Measurements from ENCODE around the gene CORO1C. TPM values are rescaled to one million over a fixed set of nuclear protein-coding genes. Genes with fewer than 3 reads are reported as not detected.

CORO1C gene
- total RNA-seq, 2 donors from 2014 or later, result 361 to 548 TPM

- no peak for DNase-seq (ENCODE audit: low spot score)
- intact Hi-C loops (cut with DNase I), result no loop called here
These were observed 85.4 kb downstream of the CORO1C start for GRCh38 chr12:108645686-108646599.

GRCh38 chr12:108644811-108645120 is 86.6 kb downstream of the CORO1C start:
- intact Hi-C loops (cut with DNase I), result no loop called here

DNA sequence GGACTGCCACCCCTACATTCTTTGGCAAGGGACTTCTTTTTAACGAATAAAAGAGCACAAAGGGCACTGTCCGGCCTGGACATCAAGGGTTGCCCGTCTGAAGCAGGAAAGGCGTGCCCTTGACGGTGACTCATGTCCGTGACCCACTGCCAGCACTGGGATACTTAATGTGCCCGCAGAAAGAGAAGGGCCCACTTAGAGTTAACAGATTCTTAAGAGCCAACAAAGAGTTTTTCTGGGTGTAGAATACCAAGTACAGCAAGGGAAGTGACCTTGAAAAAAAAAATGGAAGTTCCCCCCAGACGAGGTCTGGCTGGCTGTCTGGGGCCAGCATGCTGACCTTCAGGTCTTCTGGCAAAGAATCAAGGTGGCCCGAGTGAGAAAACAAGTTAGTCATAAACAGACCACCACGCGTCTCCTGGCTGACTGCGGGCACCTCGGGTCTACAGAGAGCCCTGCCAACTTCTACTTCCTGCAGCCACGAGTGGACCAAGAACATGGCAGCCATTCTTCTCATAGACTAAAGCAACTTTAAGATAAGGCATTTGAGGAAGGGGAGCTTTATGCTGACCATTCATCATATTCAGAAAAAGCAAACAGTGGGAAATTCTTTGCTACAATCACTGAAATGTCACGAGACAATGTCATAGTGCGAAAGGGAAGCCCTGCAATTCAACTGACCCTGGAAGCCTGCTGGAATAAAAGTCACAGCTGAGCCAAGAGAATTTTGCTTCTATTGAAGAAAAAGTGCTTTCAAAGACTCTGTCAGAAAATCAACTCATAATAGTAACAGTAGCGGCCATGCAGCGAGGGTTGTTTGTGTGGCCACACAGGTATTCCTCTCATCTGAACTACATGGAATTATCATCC is 87.1 kb downstream of the CORO1C start:
- DNase-seq (ENCODE audit: low spot score), result no peak
- intact Hi-C loops (cut with DNase I), result no loop called here

More at GRCh38 chr12:108644811-108645120, 86.6 kb downstream of the CORO1C start:
- no peak for DNase-seq (ENCODE audit: low spot score)

DNA sequence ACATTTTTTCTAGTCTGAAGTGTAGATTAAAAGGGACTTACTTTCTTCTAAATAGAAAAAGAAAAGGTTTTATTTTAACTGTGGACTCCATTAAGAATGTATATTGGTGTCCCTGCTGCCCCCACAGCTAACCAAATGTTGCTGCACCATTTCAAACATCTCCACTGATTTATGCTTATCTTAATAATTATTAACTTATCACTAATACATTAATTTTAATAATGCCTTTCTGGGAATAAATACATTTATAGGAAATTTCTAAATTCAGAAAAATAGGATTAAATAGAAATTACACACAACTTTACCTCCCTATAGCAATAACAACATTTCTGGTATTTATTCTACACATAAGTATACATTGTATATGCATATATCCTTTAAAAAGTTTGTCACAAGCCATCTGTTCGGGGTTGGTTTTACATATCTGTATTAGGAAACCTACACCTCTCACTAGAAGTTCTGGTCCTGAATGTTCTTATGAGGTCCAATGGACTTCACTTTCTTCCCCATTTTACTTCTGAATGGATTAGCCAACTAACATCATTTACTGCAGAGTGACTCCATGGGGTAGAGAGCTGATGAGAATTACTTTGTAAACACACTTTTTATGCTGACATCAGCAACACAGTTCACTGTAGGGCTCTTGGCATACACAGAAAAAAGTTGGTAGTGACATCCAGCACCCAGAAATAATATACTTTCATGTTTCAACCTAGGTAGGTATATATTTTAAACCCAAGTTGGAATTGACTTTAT is 88.2 kb downstream of the CORO1C start:
- intact Hi-C loops (cut with DNase I), result no loop called here
- DNase-seq (ENCODE audit: low spot score), result no peak

- no peak for DNase-seq (ENCODE audit: low spot score)
- intact Hi-C loops (cut with DNase I), result no loop called here
These were observed 88.9 kb downstream of the CORO1C start for GRCh38 chr12:108642269-108642870.

DNA sequence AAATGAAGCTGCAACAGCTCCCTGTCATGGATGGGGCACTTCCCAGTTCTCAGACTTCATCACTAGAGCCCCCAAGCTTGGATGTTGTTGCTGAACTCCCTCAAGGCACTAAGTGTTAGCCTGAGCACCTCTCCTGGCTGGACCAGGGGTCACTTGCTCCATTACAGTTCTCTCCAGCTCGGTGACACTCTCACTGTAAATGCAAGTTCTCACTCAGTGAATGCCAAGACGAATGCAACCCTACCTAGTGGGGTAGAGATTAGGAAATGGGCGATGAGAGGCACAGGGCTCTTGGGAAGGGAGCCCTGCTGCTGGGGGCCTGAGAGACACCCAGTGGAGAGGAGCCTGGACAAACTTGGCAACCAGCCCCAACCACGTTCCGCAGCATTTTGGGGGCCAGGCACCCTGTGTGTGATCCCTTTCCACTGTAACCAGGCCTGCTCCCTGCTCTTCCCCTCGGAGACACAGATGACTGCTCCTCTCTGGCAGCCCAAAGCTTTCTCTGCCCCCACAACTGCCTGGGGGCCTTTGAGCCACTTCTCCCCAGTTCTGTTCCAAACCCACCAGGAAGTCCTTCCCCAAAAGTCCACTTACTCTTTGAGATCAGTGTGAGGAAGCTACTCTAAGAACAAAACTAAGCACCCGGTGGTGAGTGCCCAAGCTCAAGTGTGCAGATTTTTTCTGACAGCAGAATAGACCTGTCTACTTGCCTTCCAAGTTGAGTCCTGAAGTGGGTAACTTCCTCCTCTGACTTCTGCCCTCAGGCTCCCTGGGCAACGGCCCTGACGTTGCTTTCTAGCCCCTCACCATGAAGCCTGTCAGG is 89.7 kb downstream of the CORO1C start:
- no peak for DNase-seq (ENCODE audit: low spot score)
- intact Hi-C loops (cut with DNase I), result no loop called here

- intact Hi-C loops (cut with DNase I), result no loop called here
- no peak for DNase-seq (ENCODE audit: low spot score)
These were observed 90.4 kb downstream of the CORO1C start for GRCh38 chr12:108640802-108641445.

DNA sequence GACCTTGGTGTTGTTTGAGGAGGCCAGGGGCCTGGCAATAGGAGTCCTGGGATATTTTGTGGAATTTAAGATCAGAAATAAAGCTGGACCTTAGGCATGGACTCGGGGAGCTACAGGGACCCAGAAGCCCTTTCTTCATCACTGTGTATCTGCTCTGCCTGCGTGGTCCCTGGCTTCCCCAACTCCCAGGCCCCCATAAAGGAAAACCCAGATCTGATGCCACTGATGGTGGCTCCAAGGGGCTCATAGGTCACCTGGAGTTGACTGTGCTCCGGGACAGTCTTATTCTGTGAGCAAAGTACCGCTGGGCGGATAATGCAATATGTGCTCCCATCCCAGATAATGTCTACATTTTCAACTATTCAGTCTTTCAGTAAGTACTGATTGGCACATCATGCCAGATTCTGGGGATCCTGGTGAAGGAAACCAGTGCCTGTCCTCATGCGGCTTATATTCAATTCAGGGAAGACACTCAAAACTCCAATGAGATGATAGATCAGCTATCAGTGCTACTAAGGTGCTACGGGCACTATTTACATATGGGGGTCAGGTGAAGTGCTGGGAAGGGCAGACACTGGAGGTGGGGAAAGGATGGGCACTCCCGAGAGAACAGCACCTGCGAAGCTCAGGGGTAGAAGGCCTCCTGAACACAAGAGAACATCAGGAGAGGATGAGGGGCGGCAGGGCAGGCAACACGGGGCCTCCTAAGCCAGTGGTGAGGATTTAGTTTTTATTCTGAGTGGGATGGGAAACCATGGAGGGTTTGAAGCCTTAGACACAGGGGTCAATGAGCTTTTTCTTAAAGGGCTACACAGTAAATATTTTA is 92.1 kb downstream of the CORO1C start:
- DNase-seq (ENCODE audit: low spot score), result no peak
- intact Hi-C loops (cut with DNase I), result no loop called here

- intact Hi-C loops (cut with DNase I), result no loop called here
- DNase-seq (ENCODE audit: low spot score), result no peak
These were observed 93.0 kb downstream of the CORO1C start for GRCh38 chr12:108638141-108638827.

- intact Hi-C loops (cut with DNase I), result no loop called here
- DNase-seq (ENCODE audit: low spot score), result no peak
These were observed 93.9 kb downstream of the CORO1C start for GRCh38 chr12:108637222-108637971.

GRCh38 chr12:108635997-108636808 is 95.1 kb downstream of the CORO1C start:
- DNase-seq (ENCODE audit: low spot score), result no peak
- intact Hi-C loops (cut with DNase I), result no loop called here

- no peak for DNase-seq (ENCODE audit: low spot score)
- intact Hi-C loops (cut with DNase I), result no loop called here
These were observed 95.9 kb downstream of the CORO1C start for GRCh38 chr12:108635201-108635996.

DNA sequence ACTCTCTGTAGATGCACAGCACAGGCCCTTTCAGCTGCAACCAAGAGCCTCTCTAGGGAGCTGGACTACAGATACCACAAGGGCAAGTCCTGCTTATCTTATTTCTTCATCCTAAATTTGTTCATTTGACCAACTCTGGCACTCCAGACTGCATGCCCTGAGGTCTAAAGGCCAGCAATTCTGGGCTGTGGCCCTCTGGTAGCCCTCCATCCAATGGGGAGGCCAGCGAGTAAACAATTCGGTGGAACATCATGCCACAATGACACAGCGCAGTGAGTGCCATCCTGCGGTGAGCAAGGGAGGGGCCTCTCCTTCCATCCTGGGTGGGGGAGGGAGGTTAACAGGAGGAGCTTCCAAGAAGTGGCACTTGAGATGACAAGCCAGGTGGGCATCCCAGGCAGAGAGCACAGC is 97.0 kb downstream of the CORO1C start:
- intact Hi-C loops (cut with DNase I), result no loop called here
- DNase-seq (ENCODE audit: low spot score), result no peak

GRCh38 chr12:108633534-108634248 is 97.6 kb downstream of the CORO1C start, which contains the start of gene SELPLG:
Gene SELPLG (minus strand): TSS chr12:108633894. CDS start chr12:108624307, 9,587 bp downstream.
- intact Hi-C loops (cut with DNase I), result no loop called here
- DNase-seq (ENCODE audit: low spot score), result peak; percentile 92

Measured in posterior vena cava (tissue), 2 donors.